Rectal smooth muscle tissue (tissue), 1 donor: Measurements from ENCODE around the gene RASL11B.

Source experiments
- H3K27ac ChIP-seq: one replicate; pipeline ENCODE4 v1.7.0; 2013; ENCODE audit warnings: low read depth, low read length, inconsistent platforms
- H3K27me3 ChIP-seq: one replicate; pipeline ENCODE4 v1.7.0; 2013; ENCODE audit warnings: low read length; ENCODE audit not compliant: control insufficient read depth, insufficient read depth
- H3K36me3 ChIP-seq: one replicate; pipeline ENCODE4 v1.7.0; 2013; ENCODE audit warnings: low read length; ENCODE audit not compliant: control insufficient read depth, insufficient read depth
- H3K4me1 ChIP-seq: one replicate; pipeline ENCODE4 v1.7.0; 2013; ENCODE audit warnings: low read length; ENCODE audit not compliant: control insufficient read depth, insufficient read depth
- H3K4me3 ChIP-seq: one replicate; pipeline ENCODE4 v1.7.0; 2013; ENCODE audit warnings: low read length
- H3K9ac ChIP-seq: one replicate; pipeline ENCODE4 v1.7.0; 2013; ENCODE audit warnings: low read length

RASL11B gene

GRCh38 chr4:52883707-52884669 lies 21.9 kb downstream of the RASL11B start:
- Histone ChIP-seq H3K27me3 (no peaks in the 10 kb centered on the region), H3K36me3 (no peaks in the 10 kb centered on the region), H3K9ac (no peak overlapping the region), H3K4me1 (no peaks in the 10 kb centered on the region), H3K27ac (no peak overlapping the region), H3K4me3 (no peak overlapping the region)

- no peak overlapping the region for H3K4me3 ChIP-seq
- H3K27me3 ChIP-seq, result no peaks in the 10 kb centered on the region
- no peaks in the 10 kb centered on the region for H3K4me1 ChIP-seq
- no peak overlapping the region for H3K27ac ChIP-seq
- H3K9ac ChIP-seq, result no peak overlapping the region
- no peaks in the 10 kb centered on the region for H3K36me3 ChIP-seq
Measured at GRCh38 chr4:52884994-52885393, 22.9 kb downstream of the RASL11B start.

- no peaks in the 10 kb centered on the region for H3K27me3 ChIP-seq
- no peak overlapping the region for H3K27ac ChIP-seq
- H3K4me3 ChIP-seq, result no peak overlapping the region
- no peaks in the 10 kb centered on the region for H3K4me1 ChIP-seq
- H3K36me3 ChIP-seq, result no peaks in the 10 kb centered on the region
- no peak overlapping the region for H3K9ac ChIP-seq
Measured at GRCh38 chr4:52889354-52889753, 27.2 kb downstream of the RASL11B start.

- no peak overlapping the region for H3K4me3 ChIP-seq
- no peaks in the 10 kb centered on the region for H3K36me3 ChIP-seq
- no peaks in the 10 kb centered on the region for H3K27me3 ChIP-seq
- H3K27ac ChIP-seq, result no peak overlapping the region
- H3K9ac ChIP-seq, result no peak overlapping the region
- no peaks in the 10 kb centered on the region for H3K4me1 ChIP-seq
Measured at GRCh38 chr4:52889778-52890520, 27.8 kb downstream of the RASL11B start.

- no peak overlapping the region for H3K9ac ChIP-seq
- no peak overlapping the region for H3K27ac ChIP-seq
- H3K27me3 ChIP-seq, result no peaks in the 10 kb centered on the region
- H3K4me3 ChIP-seq, result no peak overlapping the region
- H3K36me3 ChIP-seq, result no peaks in the 10 kb centered on the region
- no peaks in the 10 kb centered on the region for H3K4me1 ChIP-seq
Measured at GRCh38 chr4:52890521-52890791, 28.3 kb downstream of the RASL11B start.

GRCh38 chr4:52891743-52892142 lies 29.6 kb downstream of the RASL11B start:
- no peaks in the 10 kb centered on the region for H3K36me3 ChIP-seq
- no peaks in the 10 kb centered on the region for H3K4me1 ChIP-seq
- no peak overlapping the region for H3K4me3 ChIP-seq
- no peaks in the 10 kb centered on the region for H3K27me3 ChIP-seq
- H3K27ac ChIP-seq, result no peak overlapping the region
- H3K9ac ChIP-seq, result no peak overlapping the region

- H3K27ac ChIP-seq, result no peak overlapping the region
- H3K4me3 ChIP-seq, result no peak overlapping the region
- H3K27me3 ChIP-seq, result no peaks in the 10 kb centered on the region
Measured at GRCh38 chr4:52892880-52893279, 30.8 kb downstream of the RASL11B start.

GRCh38 chr4:52894443-52894842 lies 32.3 kb downstream of the RASL11B start:
- no peak overlapping the region for H3K4me3 ChIP-seq

More at GRCh38 chr4:52892880-52893279, 30.8 kb downstream of the RASL11B start:
- Histone ChIP-seq H3K9ac (no peak overlapping the region), H3K36me3 (no peaks in the 10 kb centered on the region), H3K4me1 (no peaks in the 10 kb centered on the region)

GRCh38 chr4:52903273-52903672 lies 41.2 kb downstream of the RASL11B start:
- no peak overlapping the region for H3K27ac ChIP-seq
- H3K4me1 ChIP-seq, result no peaks in the 10 kb centered on the region
- no peaks in the 10 kb centered on the region for H3K36me3 ChIP-seq
- H3K27me3 ChIP-seq, result no peaks in the 10 kb centered on the region
- H3K9ac ChIP-seq, result no peak overlapping the region
- H3K4me3 ChIP-seq, result no peak overlapping the region

More at GRCh38 chr4:52894443-52894842, 32.3 kb downstream of the RASL11B start:
- no peaks in the 10 kb centered on the region for H3K36me3 ChIP-seq
- no peak overlapping the region for H3K9ac ChIP-seq
- no peaks in the 10 kb centered on the region for H3K4me1 ChIP-seq
- no peak overlapping the region for H3K27ac ChIP-seq
- H3K27me3 ChIP-seq, result no peaks in the 10 kb centered on the region

GRCh38 chr4:52904421-52904820 lies 42.3 kb downstream of the RASL11B start:
- H3K36me3 ChIP-seq, result no peaks in the 10 kb centered on the region
- no peak overlapping the region for H3K4me3 ChIP-seq
- H3K27me3 ChIP-seq, result no peaks in the 10 kb centered on the region
- H3K27ac ChIP-seq, result no peak overlapping the region
- no peak overlapping the region for H3K9ac ChIP-seq
- H3K4me1 ChIP-seq, result no peaks in the 10 kb centered on the region

- H3K36me3 ChIP-seq, result no peaks in the 10 kb centered on the region
- H3K9ac ChIP-seq, result no peak overlapping the region
- no peak overlapping the region for H3K4me3 ChIP-seq
- H3K27me3 ChIP-seq, result no peaks in the 10 kb centered on the region
- H3K27ac ChIP-seq, result no peak overlapping the region
- H3K4me1 ChIP-seq, result no peaks in the 10 kb centered on the region
Measured at GRCh38 chr4:52907510-52907909, 45.4 kb downstream of the RASL11B start.

- H3K36me3 ChIP-seq, result no peaks in the 10 kb centered on the region
- H3K27ac ChIP-seq, result no peak overlapping the region
- H3K27me3 ChIP-seq, result no peaks in the 10 kb centered on the region
- peaks cover 3% of the 10 kb centered on the region for H3K4me1 ChIP-seq
- H3K9ac ChIP-seq, result no peak overlapping the region
- H3K4me3 ChIP-seq, result no peak overlapping the region
Measured at GRCh38 chr4:52910115-52910514, 48.0 kb downstream of the RASL11B start.
